Breast epithelium (tissue), 3 donors: ENCODE measurements around the gene PLA2G5.

ENCODE experiments used
- POLR2A ChIP-seq: fragments of 450-650 bp; IDR thresholded peaks from one replicate; pipeline ENCODE4 v1.6.1; 2016; ENCODE audit warnings: antibody characterized with exemption, mild to moderate bottlenecking, moderate library complexity
- TF ChIP-seq, protein P1 (sequence below), 3 donors: fragments of 450-650 bp; IDR thresholded peaks; one replicate each; pipeline ENCODE4 v1.5.1; 2016 to 2017; ENCODE audit warnings: antibody characterized with exemption in 3 of 3, mild to moderate bottlenecking in 3 of 3, moderate library complexity in 3 of 3

- TF ChIP-seq, protein P1, sequence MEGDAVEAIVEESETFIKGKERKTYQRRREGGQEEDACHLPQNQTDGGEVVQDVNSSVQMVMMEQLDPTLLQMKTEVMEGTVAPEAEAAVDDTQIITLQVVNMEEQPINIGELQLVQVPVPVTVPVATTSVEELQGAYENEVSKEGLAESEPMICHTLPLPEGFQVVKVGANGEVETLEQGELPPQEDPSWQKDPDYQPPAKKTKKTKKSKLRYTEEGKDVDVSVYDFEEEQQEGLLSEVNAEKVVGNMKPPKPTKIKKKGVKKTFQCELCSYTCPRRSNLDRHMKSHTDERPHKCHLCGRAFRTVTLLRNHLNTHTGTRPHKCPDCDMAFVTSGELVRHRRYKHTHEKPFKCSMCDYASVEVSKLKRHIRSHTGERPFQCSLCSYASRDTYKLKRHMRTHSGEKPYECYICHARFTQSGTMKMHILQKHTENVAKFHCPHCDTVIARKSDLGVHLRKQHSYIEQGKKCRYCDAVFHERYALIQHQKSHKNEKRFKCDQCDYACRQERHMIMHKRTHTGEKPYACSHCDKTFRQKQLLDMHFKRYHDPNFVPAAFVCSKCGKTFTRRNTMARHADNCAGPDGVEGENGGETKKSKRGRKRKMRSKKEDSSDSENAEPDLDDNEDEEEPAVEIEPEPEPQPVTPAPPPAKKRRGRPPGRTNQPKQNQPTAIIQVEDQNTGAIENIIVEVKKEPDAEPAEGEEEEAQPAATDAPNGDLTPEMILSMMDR (IDR thresholded peaks at IDR 0.05), result no peak
- no peak for TF ChIP-seq POLR2A
Observed at GRCh38 chr1:20081353-20081810, 11.4 kb downstream of the PLA2G5 start.
